ENCODE measurements around the gene MOB3B.

GRCh38 chr9:27572918-27573633, 43.5 kb upstream of the MOB3B start, which contains the start of gene C9orf72:
- peak in 1 of 2 donors; percentile 78 for TF ChIP-seq POLR2A (IDR thresholded peaks at IDR 0.05)
- peak in 2 of 12 donors; percentile 17 to 33 for TF ChIP-seq CTCF (IDR thresholded peaks at IDR 0.05)
